ENCODE data around the gene BBS12. TPM values are rescaled to one million over a fixed set of nuclear protein-coding genes. Genes with fewer than 3 reads are reported as not detected.
A peak's percentile ranks its signal among the peaks of the same experiment; 100 is the strongest.

The BBS12 gene
- total RNA-seq, 3 donors from 2014 or later, result 3.3 to 5.4 (median 3.9) TPM

GRCh38 chr4:122731676-122732075 lies 828 bp upstream of the BBS12 start:
- H3K4me1 ChIP-seq (ENCODE audit: low read depth), result peaks cover 7% of the 10 kb centered on the region
- H3K36me3 ChIP-seq (ENCODE audit: low read depth), result peaks cover 3% of the 10 kb centered on the region
- TF ChIP-seq CTCF (IDR thresholded peaks at IDR 0.05), result no peak
- intact Hi-C loops (cut with DNase I, micrococcal nuclease), result no loop called here
- ATAC-seq (no peak), DNase-seq (no peak)
- no peaks in the 10 kb centered on the region for H3K9me3 ChIP-seq
- H3K4me3 ChIP-seq, result peak overlapping the region; percentile 35

GRCh38 chr4:122733787-122734120 lies 1.2 kb downstream of the BBS12 start:
- Histone ChIP-seq H3K4me1 (ENCODE audit: low read depth) (peaks cover 7% of the 10 kb centered on the region), H3K36me3 (ENCODE audit: low read depth) (peaks cover 3% of the 10 kb centered on the region), H3K4me3 (no peak overlapping the region), H3K9me3 (no peaks in the 10 kb centered on the region)
- no peak for ATAC-seq
- TF ChIP-seq CTCF (IDR thresholded peaks at IDR 0.05), result no peak
- intact Hi-C loops (cut with DNase I, micrococcal nuclease), result no loop called here
- no peak for DNase-seq

GRCh38 chr4:122739174-122739573 lies 6.7 kb downstream of the BBS12 start:
- Histone ChIP-seq H3K36me3 (ENCODE audit: low read depth) (no peaks in the 10 kb centered on the region), H3K4me1 (ENCODE audit: low read depth) (peaks cover 17% of the 10 kb centered on the region), H3K9me3 (no peaks in the 10 kb centered on the region), H3K4me3 (no peak overlapping the region)
- intact Hi-C loops (cut with DNase I, micrococcal nuclease), result no loop called here
- TF ChIP-seq CTCF (IDR thresholded peaks at IDR 0.05), result no peak
- no peak for DNase-seq
- no peak for ATAC-seq

GRCh38 chr4:122742933-122743829 lies 10.7 kb downstream of the BBS12 start:
- Histone ChIP-seq H3K4me1 (ENCODE audit: low read depth) (peaks cover 20% of the 10 kb centered on the region), H3K4me3 (no peak overlapping the region), H3K36me3 (ENCODE audit: low read depth) (no peaks in the 10 kb centered on the region), H3K9me3 (no peaks in the 10 kb centered on the region)
- peak; percentile 69 for ATAC-seq
- intact Hi-C loops (cut with DNase I, micrococcal nuclease), result no loop called here
- no peak for DNase-seq
- TF ChIP-seq CTCF (IDR thresholded peaks at IDR 0.05), result no peak

- H3K9me3 ChIP-seq, result no peaks in the 10 kb centered on the region
- no peak overlapping the region for H3K4me3 ChIP-seq
- peak; percentile 78 for ATAC-seq
- peak in 1 of 3 donors; percentile 18 for DNase-seq
- no peak for TF ChIP-seq CTCF (IDR thresholded peaks at IDR 0.05)
- intact Hi-C loops (cut with DNase I, micrococcal nuclease), result no loop called here
- no peaks in the 10 kb centered on the region for H3K36me3 ChIP-seq (ENCODE audit: low read depth)
- H3K4me1 ChIP-seq (ENCODE audit: low read depth), result peaks cover 20% of the 10 kb centered on the region
These were observed 11.7 kb downstream of the BBS12 start for GRCh38 chr4:122744229-122744628.
